Neuronal stem cell (in vitro differentiated cells): Measurements from ENCODE around the gene CDH11.

ENCODE experiments used
- DNase-seq: peaks from one replicate; pipeline ENCODE4 v3.0.0-alpha.2; 2013; ENCODE audit warnings: low spot score
- H2AFZ ChIP-seq: one replicate; pipeline ENCODE4 v1.6.1; 2013; ENCODE audit warnings: mild to moderate bottlenecking, low read length, inconsistent platforms
- H2AK5ac ChIP-seq: 2 replicates; pipeline ENCODE4 v1.6.1; 2013; ENCODE audit warnings: low read depth, mild to moderate bottlenecking, inconsistent platforms, low read length, moderate library complexity, mixed read lengths
- H2BK120ac ChIP-seq: 2 replicates; pipeline ENCODE4 v1.6.1; 2013; ENCODE audit warnings: low read depth, mild to moderate bottlenecking, inconsistent platforms, low read length, moderate library complexity, mixed read lengths
- H2BK12ac ChIP-seq: one replicate; pipeline ENCODE4 v1.6.1; 2013; ENCODE audit warnings: low read length, inconsistent platforms
- H2BK15ac ChIP-seq: 2 replicates; pipeline ENCODE4 v1.6.1; 2013; ENCODE audit warnings: mild to moderate bottlenecking, low read length, inconsistent platforms, mixed read lengths
- H2BK5ac ChIP-seq: one replicate; pipeline ENCODE4 v1.6.1; 2013; ENCODE audit warnings: inconsistent platforms, mild to moderate bottlenecking, low read length, moderate library complexity
- H3K14ac ChIP-seq: one replicate; pipeline ENCODE4 v1.6.1; 2013; ENCODE audit warnings: low read length, inconsistent platforms
- H3K18ac ChIP-seq: 2 replicates; pipeline ENCODE4 v1.6.1; 2013; ENCODE audit warnings: low read length, inconsistent platforms
- H3K23ac ChIP-seq: 2 replicates; pipeline ENCODE4 v1.6.1; 2013; ENCODE audit warnings: low read depth, mild to moderate bottlenecking, mixed read lengths, low read length, inconsistent platforms; ENCODE audit not compliant: poor library complexity
- H3K27ac ChIP-seq: replicated peaks from 3 replicates; pipeline ENCODE4 v1.5.1; 2013; ENCODE audit warnings: low read length, inconsistent platforms
- H3K27me3 ChIP-seq, 3 experiments: 2 replicates each; pipeline ENCODE4 v1.6.1; 2013; ENCODE audit warnings: low read length in 3 of 3, mild to moderate bottlenecking in 2 of 3, inconsistent platforms in 1 of 3, low read depth in 1 of 3, mixed read lengths in 1 of 3, moderate library complexity in 1 of 3; ENCODE audit not compliant: control insufficient read depth in 3 of 3, insufficient read depth in 3 of 3
- H3K36me3 ChIP-seq, 2 donors: replicated peaks in 1 of 2; 2 replicates each; pipeline ENCODE4 v1.6.1; 2013; ENCODE audit warnings: low read length in 2 of 2; ENCODE audit not compliant: control insufficient read depth in 2 of 2, insufficient read depth in 2 of 2
- H3K4ac ChIP-seq: 2 replicates; pipeline ENCODE4 v1.6.1; 2013; ENCODE audit warnings: inconsistent platforms, mild to moderate bottlenecking, low read length, moderate library complexity
- H3K4me1 ChIP-seq, 2 donors: 1 replicate in 1 of 2; 2 replicates in 1 of 2; pipeline ENCODE4 v1.6.1; 2013; ENCODE audit warnings: low read length in 2 of 2, low read depth in 1 of 2; ENCODE audit not compliant: control insufficient read depth in 2 of 2, insufficient read depth in 1 of 2
- H3K4me2 ChIP-seq: one replicate; pipeline ENCODE4 v1.6.1; 2013; ENCODE audit warnings: mild to moderate bottlenecking, low read length, inconsistent platforms; ENCODE audit not compliant: insufficient read depth, poor library complexity, severe bottlenecking
- H3K4me3 ChIP-seq, 2 donors: 2 replicates each; pipeline ENCODE4 v1.5.1; 2013; ENCODE audit warnings: low read length in 2 of 2, mild to moderate bottlenecking in 2 of 2, inconsistent platforms in 1 of 2, moderate library complexity in 1 of 2
- H3K79me1 ChIP-seq: one replicate; pipeline ENCODE4 v1.6.1; 2013; ENCODE audit warnings: low read depth, mild to moderate bottlenecking, inconsistent platforms, low read length, moderate library complexity
- H3K9ac ChIP-seq: one replicate; pipeline ENCODE4 v1.6.1; 2013; ENCODE audit warnings: mild to moderate bottlenecking, low read depth, low read length, inconsistent platforms; ENCODE audit not compliant: poor library complexity
- H3K9me3 ChIP-seq, 2 donors: replicated peaks in 1 of 2; 2 replicates each; pipeline versions ENCODE3 to v1.6.1; 2013; ENCODE audit warnings: low read length in 2 of 2, mild to moderate bottlenecking in 2 of 2, inconsistent platforms in 1 of 2, low read depth in 1 of 2, mixed read lengths in 1 of 2, moderate library complexity in 1 of 2; ENCODE audit not compliant: control insufficient read depth in 2 of 2, insufficient read depth in 1 of 2
- H4K8ac ChIP-seq: one replicate; pipeline ENCODE4 v1.6.1; 2013; ENCODE audit warnings: low read depth, mild to moderate bottlenecking, inconsistent platforms, low read length, moderate library complexity
- H4K91ac ChIP-seq: one replicate; pipeline ENCODE4 v1.6.1; 2013; ENCODE audit warnings: low read length, low read depth, mild to moderate bottlenecking, inconsistent platforms; ENCODE audit not compliant: poor library complexity
- WGBS, 2 donors: extraction: QIAGEN DNeasy Blood & Tissue Kit; methylation state at CpG; one replicate each; pipeline ENCODE4 v1.1.7; 2013; ENCODE audit warnings: missing lambda C conversion rate in 2 of 2, mixed read lengths in 1 of 2; ENCODE audit not compliant: insufficient read length in 2 of 2, insufficient replicate concordance in 1 of 2; ENCODE audit errors: extremely low coverage in 2 of 2; 5-methylcytosine and 5-hydroxymethylcytosine counted together

The CDH11 gene

DNA sequence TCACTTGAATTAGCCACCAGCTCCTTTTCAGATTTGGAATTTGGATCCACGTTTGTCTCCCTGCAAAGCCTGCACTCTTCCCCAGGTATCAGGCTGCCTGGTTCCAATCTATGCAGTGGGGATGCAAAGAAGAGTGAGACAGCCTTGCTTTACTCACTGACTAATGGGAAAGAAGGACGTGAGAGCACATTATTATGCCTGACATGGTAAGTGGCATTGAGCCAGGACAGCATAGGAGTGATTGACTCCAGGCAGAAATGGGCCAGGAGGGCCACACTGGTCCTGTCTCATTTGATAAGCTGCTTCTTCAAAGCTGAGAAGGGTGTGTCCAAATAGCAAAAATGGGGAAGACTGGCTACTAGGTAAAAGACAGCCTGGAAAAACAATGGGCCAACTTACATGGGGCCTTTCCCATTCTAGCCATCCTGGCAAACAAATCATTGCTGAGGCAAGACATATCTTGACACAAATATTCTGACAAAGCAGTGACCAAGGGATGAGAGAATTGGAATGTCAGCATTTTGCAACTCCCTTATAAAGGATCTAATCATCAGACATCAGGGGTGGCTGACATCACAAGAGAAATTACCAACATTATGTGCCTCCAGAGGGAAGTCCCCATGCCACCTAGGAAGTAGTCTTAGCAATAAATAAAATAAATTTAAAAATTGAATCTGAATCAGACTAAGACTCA, 38.6 kb downstream of the CDH11 start:
- Histone ChIP-seq H3K4me2 (no peak overlapping the region), H2BK120ac (no peak overlapping the region)
- no CpG with 5 or more reads among the region's 2 CpGs for WGBS, 2 donors

DNA sequence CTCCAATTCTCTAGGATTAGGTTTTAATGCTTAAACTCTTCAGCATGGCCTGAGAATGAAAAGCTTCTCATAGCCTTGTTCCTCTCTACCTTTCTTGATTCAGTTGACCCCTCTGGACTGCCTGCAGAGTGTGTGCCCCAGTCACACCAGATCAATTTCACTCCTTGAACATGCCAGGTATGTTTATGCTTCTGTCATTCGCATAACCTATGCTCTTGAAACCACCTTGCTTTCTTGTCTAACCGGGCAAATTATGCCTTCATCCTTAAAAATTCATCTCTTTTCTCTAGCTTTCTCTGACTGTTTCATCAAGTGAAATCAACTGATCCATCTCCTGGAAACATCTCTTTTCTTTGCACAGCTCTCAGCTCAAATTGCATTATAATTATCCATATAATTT, 42.3 kb downstream of the CDH11 start:
- Histone ChIP-seq H3K27me3 (no peaks in the 10 kb centered on the region), H3K4me1 (peaks cover 0 to 11% of the 10 kb centered on the region in 2 donors), H3K79me1 (peaks cover 6% of the 10 kb centered on the region), H4K8ac (no peak overlapping the region), H2BK15ac (no peak overlapping the region), H3K4ac (no peak overlapping the region), H2BK120ac (no peak overlapping the region), H3K18ac (no peak overlapping the region), H3K23ac (no peak overlapping the region), H3K4me2 (no peak overlapping the region), H3K9me3 (no peaks in the 10 kb centered on the region), H2AK5ac (no peak overlapping the region), H3K9ac (no peak overlapping the region), H3K36me3 (peaks cover 0 to 5% of the 10 kb centered on the region in 2 donors), H2AFZ (no peak overlapping the region), H2BK5ac (no peak overlapping the region), H3K14ac (no peak overlapping the region), H4K91ac (no peak overlapping the region), H3K27ac (no peak overlapping the region), H2BK12ac (no peak overlapping the region), H3K4me3 (no peak overlapping the region)
- DNase-seq: no peak
- WGBS, 2 donors: no CpG with 5 or more reads among the region's 2 CpGs

More for the DNA sequence above, 38.6 kb downstream of the CDH11 start:
- Histone ChIP-seq H4K8ac (no peak overlapping the region), H2AFZ (no peak overlapping the region), H2BK12ac (no peak overlapping the region), H3K4me1 (peaks cover 0 to 1% of the 10 kb centered on the region in 2 donors), H3K27me3 (no peaks in the 10 kb centered on the region), H3K9ac (no peak overlapping the region), H3K18ac (no peak overlapping the region), H3K9me3 (no peaks in the 10 kb centered on the region), H3K14ac (no peak overlapping the region), H3K4me3 (no peak overlapping the region), H2AK5ac (no peak overlapping the region), H3K36me3 (peaks cover 0 to 10% of the 10 kb centered on the region in 2 donors), H4K91ac (no peak overlapping the region), H3K23ac (no peak overlapping the region), H2BK15ac (no peak overlapping the region), H3K4ac (no peak overlapping the region), H3K79me1 (peaks cover 6% of the 10 kb centered on the region), H3K27ac (no peak overlapping the region), H2BK5ac (no peak overlapping the region)
- no peak for DNase-seq

DNA sequence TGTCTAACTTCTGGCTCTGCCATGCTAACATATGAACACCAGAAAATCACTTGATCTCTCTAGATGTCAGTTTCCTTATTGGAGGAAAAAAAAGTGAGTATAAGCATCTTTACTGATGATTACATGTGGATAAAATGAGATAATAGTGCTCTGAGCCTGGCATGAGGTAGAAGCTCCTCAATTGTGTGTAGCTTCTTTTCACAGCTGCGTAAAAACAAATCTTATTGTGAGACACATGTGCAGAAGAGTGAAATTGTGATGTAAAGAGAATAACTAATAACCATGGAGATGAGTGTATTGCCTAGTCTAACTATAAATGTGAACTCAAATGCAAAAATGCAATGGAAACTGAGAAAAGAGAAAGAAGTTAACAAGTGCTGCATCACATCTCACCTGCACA, 44.7 kb downstream of the CDH11 start:
- Histone ChIP-seq H3K4me1 (peaks cover 0 to 14% of the 10 kb centered on the region in 2 donors), H4K91ac (no peak overlapping the region), H3K9me3 (no peaks in the 10 kb centered on the region), H3K79me1 (peaks cover 5% of the 10 kb centered on the region), H2BK5ac (no peak overlapping the region), H2BK12ac (no peak overlapping the region), H3K18ac (no peak overlapping the region), H4K8ac (no peak overlapping the region), H2AFZ (no peak overlapping the region), H2BK120ac (no peak overlapping the region), H3K27ac (no peak overlapping the region), H3K23ac (no peak overlapping the region), H3K4ac (no peak overlapping the region), H3K9ac (no peak overlapping the region), H3K27me3 (no peaks in the 10 kb centered on the region), H3K36me3 (peaks cover 0 to 5% of the 10 kb centered on the region in 2 donors), H3K4me3 (no peak overlapping the region), H2BK15ac (no peak overlapping the region), H3K14ac (no peak overlapping the region), H3K4me2 (no peak overlapping the region), H2AK5ac (no peak overlapping the region)
- no CpG with 5 or more reads among the region's 1 CpG for WGBS, 2 donors
- no peak for DNase-seq

DNA sequence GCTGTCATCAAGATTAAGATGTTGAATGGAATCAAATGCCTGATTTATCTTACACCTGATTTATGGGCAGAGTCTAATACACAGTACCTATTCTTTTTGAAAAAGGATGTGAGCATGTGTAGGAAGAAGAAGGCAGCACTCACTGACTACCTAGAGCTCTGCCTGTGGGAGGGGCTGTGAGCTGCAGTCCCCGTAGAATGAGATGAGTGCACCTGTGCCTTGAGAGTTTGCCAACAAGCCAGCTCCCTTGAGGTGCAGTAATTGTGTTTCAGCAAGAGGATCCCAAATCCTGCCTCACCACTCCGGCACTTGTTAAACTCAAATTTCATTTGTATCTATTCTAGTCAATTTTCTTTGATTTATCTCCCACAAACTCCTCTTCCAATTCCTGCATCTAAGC, 46.0 kb downstream of the CDH11 start:
- Histone ChIP-seq H2BK120ac (no peak overlapping the region), H3K18ac (no peak overlapping the region), H3K23ac (no peak overlapping the region), H3K4me1 (peaks cover 0 to 26% of the 10 kb centered on the region in 2 donors), H2BK5ac (no peak overlapping the region), H3K36me3 (peaks cover 0 to 9% of the 10 kb centered on the region in 2 donors), H2BK15ac (no peak overlapping the region), H3K14ac (no peak overlapping the region), H3K9me3 (no peaks in the 10 kb centered on the region), H3K4me3 (no peak overlapping the region), H4K91ac (no peak overlapping the region), H3K27ac (no peak overlapping the region), H3K79me1 (peaks cover 8% of the 10 kb centered on the region), H3K4me2 (no peak overlapping the region), H2AK5ac (no peak overlapping the region), H2AFZ (no peak overlapping the region), H3K27me3 (no peaks in the 10 kb centered on the region), H3K9ac (no peak overlapping the region), H4K8ac (no peak overlapping the region), H3K4ac (no peak overlapping the region), H2BK12ac (no peak overlapping the region)
- WGBS, 2 donors: no CpG with 5 or more reads among the region's 2 CpGs
- DNase-seq: no peak
